Cardiac ventricle fibroblast (primary cell): ENCODE measurements around the gene CAPNS2. TPM values are rescaled to one million over a fixed set of nuclear protein-coding genes. Genes with fewer than 3 reads are reported as not detected.

Source experiments
- total RNA-seq: library from RNA; depleted of rRNA; stranded (reverse); fragments of >200 nt; gene quantifications from 2 replicates; pipeline ENCODE4 v1.2.3, GENCODE V29; 2015

CAPNS2 gene
- total RNA-seq = 0.56 TPM in 1 of 2 replicates, not detected in the other

DNA sequence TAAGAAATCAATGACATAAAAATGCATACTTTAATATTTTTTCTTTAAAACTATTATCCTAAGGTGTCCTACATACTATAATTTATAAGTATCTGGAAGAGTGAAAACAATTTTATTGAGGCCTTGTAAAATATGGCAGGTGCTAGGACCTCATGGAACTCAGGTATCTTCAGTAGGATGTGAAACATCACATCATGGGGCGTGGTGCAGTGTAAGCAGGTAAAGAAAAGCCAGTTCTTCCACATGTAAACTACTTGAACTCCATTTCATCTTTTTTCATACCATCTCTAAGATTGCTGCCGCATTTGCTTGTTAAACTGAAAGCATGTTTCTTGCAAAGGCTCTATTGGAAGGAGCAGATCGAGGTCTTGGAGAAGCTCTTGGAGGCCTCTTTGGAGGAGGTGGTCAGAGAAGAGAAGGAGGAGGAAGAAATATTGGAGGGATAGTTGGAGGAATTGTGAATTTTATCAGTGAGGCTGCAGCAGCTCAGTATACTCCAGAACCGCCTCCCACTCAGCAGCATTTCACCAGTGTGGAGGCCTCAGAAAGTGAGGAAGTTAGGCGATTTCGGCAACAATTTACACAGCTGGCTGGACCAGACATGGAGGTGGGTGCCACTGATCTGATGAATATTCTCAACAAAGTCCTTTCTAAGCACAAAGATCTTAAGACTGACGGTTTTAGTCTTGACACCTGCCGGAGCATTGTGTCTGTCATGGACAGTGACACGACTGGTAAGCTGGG is at the start of gene CAPNS2:
Gene CAPNS2, plus strand, starts transcription at position 253 of the 744 bp plus-strand sequence. Its CDS starts 73 bp downstream, at position 326.

Other genes with a start within 250 kb of the CAPNS2 start
- gene IRX6, start 242.5 kb upstream of the CAPNS2 start, total RNA-seq = not detected in 2 replicates
- 1,062 and 1,171 TPM in 2 replicates for gene MMP2, start 87.5 kb upstream of the CAPNS2 start, total RNA-seq
- gene LPCAT2, start 57.6 kb upstream of the CAPNS2 start, total RNA-seq = 7.5 and 11.9 TPM in 2 replicates
- not detected in 2 replicates for gene SLC6A2, start 89.3 kb downstream of the CAPNS2 start, total RNA-seq